ENCODE results near the gene TMPRSS9.

The TMPRSS9 gene

GRCh38 chr19:2320049-2320448 is 40.0 kb upstream of the TMPRSS9 start:
- H3K36me3 ChIP-seq (ENCODE audit: insufficient read depth, low read length) = peaks cover 36% of the 10 kb centered on the region
- no peaks in the 10 kb centered on the region for H3K79me2 ChIP-seq (ENCODE audit: insufficient read depth, low read length)
- no peak overlapping the region for H3K4me2 ChIP-seq (ENCODE audit: low read length)
- H3K9me2 ChIP-seq (ENCODE audit: low read depth, low read length) = no peaks in the 10 kb centered on the region
- H3K9me3 ChIP-seq (ENCODE audit: low read length) = peaks cover 5% of the 10 kb centered on the region
- H3K9ac ChIP-seq (ENCODE audit: low read length) = no peak overlapping the region
- no peak overlapping the region for H2AFZ ChIP-seq (ENCODE audit: low read length)
- H4K20me1 ChIP-seq (ENCODE audit: insufficient read depth, low read length) = no peaks in the 10 kb centered on the region
- peaks cover 5% of the 10 kb centered on the region; the same call in 1 of the 2 replicates for H3K27me3 ChIP-seq (ENCODE audit: insufficient read depth, low read length)
- H3K4me3 ChIP-seq (ENCODE audit: low read depth, low read length, poor library complexity, severe bottlenecking) = no peak overlapping the region
- H3K4me1 ChIP-seq (ENCODE audit: insufficient read depth, low read length, severe bottlenecking) = peaks cover 48% of the 10 kb centered on the region
- H3K27ac ChIP-seq (ENCODE audit: low read depth, low read length, poor library complexity, severe bottlenecking) = no peak overlapping the region
- no peaks in the 10 kb centered on the region for H3F3A ChIP-seq (ENCODE audit: insufficient read depth, low read length)
- TF ChIP-seq CTCF (IDR thresholded peaks at IDR 0.05; ENCODE audit: low read length) (no peak), EZH2 (IDR thresholded peaks at IDR 0.05; ENCODE audit: borderline replicate concordance, low read length) (no peak)

GRCh38 chr19:2320939-2321338 is 39.1 kb upstream of the TMPRSS9 start:
- H3K36me3 ChIP-seq (ENCODE audit: insufficient read depth, low read length) = peaks cover 39% of the 10 kb centered on the region
- peaks cover 51% of the 10 kb centered on the region for H3K4me1 ChIP-seq (ENCODE audit: insufficient read depth, low read length, severe bottlenecking)
- no peak overlapping the region for H3K4me2 ChIP-seq (ENCODE audit: low read length)
- H2AFZ ChIP-seq (ENCODE audit: low read length) = no peak overlapping the region
- no peaks in the 10 kb centered on the region for H3K79me2 ChIP-seq (ENCODE audit: insufficient read depth, low read length)
- no peak overlapping the region for H3K9ac ChIP-seq (ENCODE audit: low read length)
- no peaks in the 10 kb centered on the region for H3K9me3 ChIP-seq (ENCODE audit: low read length)
- H3K9me2 ChIP-seq (ENCODE audit: low read depth, low read length) = no peaks in the 10 kb centered on the region
- H3K27me3 ChIP-seq (ENCODE audit: insufficient read depth, low read length) = no peaks in the 10 kb centered on the region
- TF ChIP-seq CTCF (IDR thresholded peaks at IDR 0.05; ENCODE audit: low read length) (no peak), EZH2 (IDR thresholded peaks at IDR 0.05; ENCODE audit: borderline replicate concordance, low read length) (no peak)
- no peak overlapping the region for H3K27ac ChIP-seq (ENCODE audit: low read depth, low read length, poor library complexity, severe bottlenecking)
- H3F3A ChIP-seq (ENCODE audit: insufficient read depth, low read length) = no peaks in the 10 kb centered on the region
- no peak overlapping the region for H3K4me3 ChIP-seq (ENCODE audit: low read depth, low read length, poor library complexity, severe bottlenecking)
- H4K20me1 ChIP-seq (ENCODE audit: insufficient read depth, low read length) = no peaks in the 10 kb centered on the region

- Histone ChIP-seq H4K20me1 (ENCODE audit: insufficient read depth, low read length) (no peaks in the 10 kb centered on the region), H3K4me2 (ENCODE audit: low read length) (no peak overlapping the region), H3K4me3 (ENCODE audit: low read depth, low read length, poor library complexity, severe bottlenecking) (no peak overlapping the region), H3K36me3 (ENCODE audit: insufficient read depth, low read length) (peaks cover 45% of the 10 kb centered on the region), H3K9me3 (ENCODE audit: low read length) (no peaks in the 10 kb centered on the region), H3K79me2 (ENCODE audit: insufficient read depth, low read length) (0 out of 2 replicates have a peak, but pooled peaks cover 1% of the 10 kb centered on the region), H3K9me2 (ENCODE audit: low read depth, low read length) (no peaks in the 10 kb centered on the region), H3K9ac (ENCODE audit: low read length) (no peak overlapping the region), H3K27ac (ENCODE audit: low read depth, low read length, poor library complexity, severe bottlenecking) (no peak overlapping the region), H3K27me3 (ENCODE audit: insufficient read depth, low read length) (no peaks in the 10 kb centered on the region), H2AFZ (ENCODE audit: low read length) (no peak overlapping the region), H3K4me1 (ENCODE audit: insufficient read depth, low read length, severe bottlenecking) (peaks cover 52% of the 10 kb centered on the region), H3F3A (ENCODE audit: insufficient read depth, low read length) (no peaks in the 10 kb centered on the region)
- TF ChIP-seq CTCF (IDR thresholded peaks at IDR 0.05; ENCODE audit: low read length) = no peak
- TF ChIP-seq EZH2 (IDR thresholded peaks at IDR 0.05; ENCODE audit: borderline replicate concordance, low read length) = no peak
Measured at GRCh38 chr19:2321565-2322283, 38.3 kb upstream of the TMPRSS9 start.
